SK-N-SH (cell line): ENCODE results near the gene SNCG. TPM values are rescaled to one million over a fixed set of nuclear protein-coding genes. Genes with fewer than 3 reads are reported as not detected.

ENCODE experiments used
- CTCF ChIA-PET: fragments of 300-600, 350-600 bp; formaldehyde crosslinking; extraction: SDS; loops from one replicate; lab custom pipeline; 2021; lab: Yijun Ruan, JAX
- POLR2A ChIA-PET: fragments of 350-600 bp; sonication (Branson Sonifier 250); formaldehyde crosslinking; extraction: SDS; loops from one replicate; lab custom pipeline; 2020; ENCODE audit warnings: antibody characterized with exemption, inconsistent platforms; lab: Yijun Ruan, JAX
- DNase-seq: peaks from one replicate; pipeline ENCODE4 v3.0.0; 2012
- H2AFZ ChIP-seq: fragments of 200-600 bp; sonication (generic); 2 replicates; pipeline ENCODE4 v1.8.1; 2016; ENCODE audit warnings: antibody characterized with exemption, mild to moderate bottlenecking, low read depth
- H3F3A ChIP-seq: fragments of 200-600 bp; sonication (generic); replicated peaks from 2 replicates; pipeline ENCODE3; 2016; ENCODE audit warnings: antibody characterized with exemption, mild to moderate bottlenecking; ENCODE audit not compliant: insufficient read depth
- H3K27ac ChIP-seq, 2 experiments: fragments of 200-500 bp in 1 of 2; fragments of 200-600 bp in 1 of 2; sonication (Bioruptor generic) in 1 of 2; sonication (generic), shearing (Covaris generic) in 1 of 2; 2 replicates each; pipeline versions ENCODE4 v1.5.1 to v1.6.1; 2014 to 2016; ENCODE audit warnings: low read depth in 2 of 2, inconsistent platforms in 1 of 2, low read length in 1 of 2, mild to moderate bottlenecking in 1 of 2, mixed read lengths in 1 of 2
- H3K27me3 ChIP-seq: fragments of 200-600 bp; sonication (generic), shearing (Covaris generic); 2 replicates; pipeline ENCODE4 v1.6.1; 2016; ENCODE audit warnings: mixed run types; ENCODE audit not compliant: insufficient read depth
- H3K36me3 ChIP-seq, 2 experiments: fragments of 200-500 bp in 1 of 2; fragments of 200-600 bp in 1 of 2; sonication (Bioruptor generic) in 1 of 2; sonication (generic) in 1 of 2; replicated peaks in 1 of 2; 2 replicates each; pipeline versions ENCODE3 to v1.5.1; 2014 to 2016; ENCODE audit warnings: low read length in 1 of 2, mild to moderate bottlenecking in 1 of 2; ENCODE audit not compliant: insufficient read depth in 2 of 2, control insufficient read depth in 1 of 2
- H3K4me1 ChIP-seq, 2 experiments: fragments of 200-500 bp in 1 of 2; fragments of 200-600 bp in 1 of 2; sonication (Bioruptor generic) in 1 of 2; sonication (generic), shearing (Covaris generic) in 1 of 2; 2 replicates each; pipeline versions ENCODE4 v1.5.1 to v1.6.1; 2014 to 2016; ENCODE audit warnings: low read depth in 1 of 2, low read length in 1 of 2, mixed run types in 1 of 2; ENCODE audit not compliant: insufficient read depth in 2 of 2, control insufficient read depth in 1 of 2
- H3K4me2 ChIP-seq: fragments of 200-600 bp; sonication (generic), shearing (Covaris generic); 2 replicates; pipeline ENCODE4 v1.6.1; 2017; ENCODE audit warnings: mixed run types
- H3K4me3 ChIP-seq, 2 experiments: fragments of 200-500 bp in 1 of 2; fragments of 200-600 bp in 1 of 2; sonication (Bioruptor generic) in 1 of 2; sonication (generic), shearing (Covaris generic) in 1 of 2; 2 replicates each; pipeline versions ENCODE4 v1.5.1 to v1.8.1; 2014 to 2016; ENCODE audit warnings: low read depth in 2 of 2, inconsistent platforms in 1 of 2, low read length in 1 of 2, mild to moderate bottlenecking in 1 of 2, mixed read lengths in 1 of 2, moderate library complexity in 1 of 2
- H3K79me2 ChIP-seq: fragments of 200-600 bp; sonication (generic); 2 replicates; pipeline ENCODE4 v1.8.1; 2017; ENCODE audit warnings: mild to moderate bottlenecking; ENCODE audit not compliant: insufficient read depth
- H3K9ac ChIP-seq: fragments of 200-600 bp; sonication (generic); 2 replicates; pipeline ENCODE4 v1.6.1; 2017; ENCODE audit warnings: mixed run types
- H3K9me2 ChIP-seq: fragments of 200-600 bp; sonication (generic); 2 replicates; pipeline ENCODE4 v1.6.1; 2017; ENCODE audit warnings: mixed run types
- H3K9me3 ChIP-seq: fragments of 200-600 bp; sonication (generic); 2 replicates; pipeline ENCODE4 v1.6.1; 2017; ENCODE audit warnings: mixed run types, mild to moderate bottlenecking, moderate library complexity
- H4K20me1 ChIP-seq: fragments of 200-600 bp; sonication (generic); 2 replicates; pipeline ENCODE4 v1.6.1; 2017; ENCODE audit warnings: mild to moderate bottlenecking, mixed run types; ENCODE audit not compliant: insufficient read depth
- CHD2 ChIP-seq: fragments of 150-350 bp; IDR thresholded peaks from 2 replicates; pipeline ENCODE4 v1.6.1; 2018; ENCODE audit warnings: low read length; ENCODE audit not compliant: partially characterized antibody
- ELF1 ChIP-seq: IDR thresholded peaks from 2 replicates; pipeline ENCODE4 v1.4.0; 2012
- FOXM1 ChIP-seq: IDR thresholded peaks from 2 replicates; pipeline ENCODE4 v1.4.0; 2012; ENCODE audit warnings: low read depth, mild to moderate bottlenecking
- GATA2 ChIP-seq: sonication (generic); formaldehyde crosslinking; IDR thresholded peaks from 2 replicates; pipeline ENCODE4 v1.5.0; 2020; ENCODE audit warnings: mild to moderate bottlenecking, missing genetic modification reagents
- JUND ChIP-seq: IDR thresholded peaks from 2 replicates; pipeline ENCODE4 v1.4.0; 2012
- MEF2A ChIP-seq: IDR thresholded peaks from 2 replicates; pipeline ENCODE4 v1.4.0; 2012; ENCODE audit warnings: low read depth, borderline replicate concordance
- NFIC ChIP-seq: IDR thresholded peaks from 2 replicates; pipeline ENCODE4 v1.4.0; 2012; ENCODE audit warnings: borderline replicate concordance
- POLR2AphosphoS5 ChIP-seq: IDR thresholded peaks from 2 replicates; pipeline ENCODE4 v1.6.1; 2012; ENCODE audit warnings: low read depth, low read length
- RCOR1 ChIP-seq: fragments of 150-350 bp; IDR thresholded peaks from 2 replicates; pipeline ENCODE4 v1.6.1; 2017; ENCODE audit warnings: antibody characterized with exemption, low read length
- RFX5 ChIP-seq: IDR thresholded peaks from 2 replicates; pipeline ENCODE4 v1.6.1; 2012; ENCODE audit warnings: mild to moderate bottlenecking, improper control_type of control experiment, low read length
- RXRA ChIP-seq: IDR thresholded peaks from 2 replicates; pipeline ENCODE4 v1.4.0; 2012; ENCODE audit warnings: low read depth, mild to moderate bottlenecking, borderline replicate concordance
- TAF1 ChIP-seq: IDR thresholded peaks from 2 replicates; pipeline ENCODE4 v1.6.1; 2012; ENCODE audit warnings: low read depth, mild to moderate bottlenecking, low read length, moderate library complexity, borderline replicate concordance
- TEAD4 ChIP-seq: IDR thresholded peaks from 2 replicates; pipeline ENCODE4 v1.4.0; 2012; ENCODE audit warnings: mild to moderate bottlenecking, borderline replicate concordance; ENCODE audit not compliant: insufficient read depth
- YY1 ChIP-seq: IDR thresholded peaks from 2 replicates; pipeline ENCODE4 v1.4.0; 2012; ENCODE audit warnings: low read depth, mild to moderate bottlenecking
- WGBS: methylation state at CpG from one replicate; pipeline ENCODE4 v1.1.6; 2017; ENCODE audit warnings: low lambda C conversion rate; 5-methylcytosine and 5-hydroxymethylcytosine counted together
- polyA plus RNA-seq, 3 experiments: library from polyadenylated mRNA; depleted of rRNA; stranded (reverse); fragments of >200 nt; gene quantifications; 2 replicates each; pipeline ENCODE4 v1.2.3, GENCODE V29; 2012
- TF ChIP-seq, protein P1 (sequence below): IDR thresholded peaks from 2 replicates; pipeline ENCODE4 v1.4.0; 2012; ENCODE audit warnings: low read depth, borderline replicate concordance
- TF ChIP-seq, protein P2 (sequence below): fragments of 200-600 bp; sonication (generic); IDR thresholded peaks from 2 replicates; pipeline ENCODE4 v1.6.1; 2017; ENCODE audit warnings: antibody characterized with exemption, mild to moderate bottlenecking, moderate library complexity
- TF ChIP-seq, protein P3 (sequence below): IDR thresholded peaks from 2 replicates; pipeline ENCODE4; 2012
- TF ChIP-seq, protein P4 (sequence below): IDR thresholded peaks from 2 replicates; pipeline ENCODE4 v1.4.0; 2012; ENCODE audit warnings: low read depth
- TF ChIP-seq, protein P5 (sequence below): fragments of 150-350 bp; IDR thresholded peaks from 2 replicates; pipeline ENCODE4 v1.6.1; 2016; ENCODE audit warnings: mild to moderate bottlenecking, low read depth, low read length

SNCG gene
- polyA plus RNA-seq, 1 of the 3 experiments (the other 2 are of a cell fraction) = 4.3 TPM

DNA sequence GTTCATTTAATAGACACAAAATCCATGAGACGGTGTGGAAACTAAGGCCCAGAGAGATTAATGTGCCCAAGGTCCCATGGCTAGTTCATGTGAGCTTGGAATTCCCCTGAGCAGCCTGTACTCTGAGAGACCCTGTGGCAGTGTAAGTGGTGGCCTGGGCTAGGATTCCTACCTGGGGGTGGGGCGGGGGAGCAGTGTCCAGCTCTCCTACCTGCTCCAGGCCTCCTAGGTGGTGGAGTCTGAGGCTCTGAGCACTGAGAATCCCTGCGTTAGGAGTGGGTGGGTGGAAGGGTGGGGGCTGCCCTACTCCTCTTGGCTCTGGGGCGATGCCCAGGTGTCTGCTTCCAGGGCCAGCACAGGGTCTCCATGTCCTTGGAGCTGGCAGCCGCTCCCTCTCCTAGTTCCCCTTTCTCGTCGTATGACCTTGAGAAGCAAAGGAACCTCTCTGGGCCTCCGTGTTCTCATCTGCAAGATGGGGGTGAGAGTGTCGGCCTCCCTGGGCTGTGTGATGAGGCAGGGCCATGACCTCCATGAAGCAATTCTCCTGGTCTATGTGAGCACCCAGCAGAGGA is 2.5 kb downstream of the SNCG start:
- CTCF ChIA-PET = interaction anchor here (1.0 to 2.0 kb wide), 7 partner anchors 9 to 29 kb away, joined by 3 to 6 read pairs (median 4); no protein-coding TSS in a partner anchor
- Histone ChIP-seq H3K36me3 (no peaks in the 10 kb centered on the region), H4K20me1 (no peaks in the 10 kb centered on the region), H3K4me3 (no peak overlapping the region), H3K27ac (no peak overlapping the region), H2AFZ (no peak overlapping the region), H3K79me2 (no peaks in the 10 kb centered on the region), H3K4me1 (peaks cover 2 to 11% of the 10 kb centered on the region in 2 experiments; a peak in 2 of 4 replicates), H3K27me3 (no peaks in the 10 kb centered on the region), H3F3A (no peaks in the 10 kb centered on the region), H3K9me3 (no peaks in the 10 kb centered on the region), H3K9me2 (no peaks in the 10 kb centered on the region), H3K4me2 (no peak overlapping the region), H3K9ac (no peak overlapping the region)
- no peak for DNase-seq
- TF ChIP-seq FOXM1 = no peak
- POLR2A ChIA-PET = interaction anchor here (0.6 kb wide), 1 partner anchor 190 kb away, joined by 3 read pairs; no protein-coding TSS in a partner anchor
- 81% methylated on average over 7 of the region's 9 CpGs for WGBS

DNA sequence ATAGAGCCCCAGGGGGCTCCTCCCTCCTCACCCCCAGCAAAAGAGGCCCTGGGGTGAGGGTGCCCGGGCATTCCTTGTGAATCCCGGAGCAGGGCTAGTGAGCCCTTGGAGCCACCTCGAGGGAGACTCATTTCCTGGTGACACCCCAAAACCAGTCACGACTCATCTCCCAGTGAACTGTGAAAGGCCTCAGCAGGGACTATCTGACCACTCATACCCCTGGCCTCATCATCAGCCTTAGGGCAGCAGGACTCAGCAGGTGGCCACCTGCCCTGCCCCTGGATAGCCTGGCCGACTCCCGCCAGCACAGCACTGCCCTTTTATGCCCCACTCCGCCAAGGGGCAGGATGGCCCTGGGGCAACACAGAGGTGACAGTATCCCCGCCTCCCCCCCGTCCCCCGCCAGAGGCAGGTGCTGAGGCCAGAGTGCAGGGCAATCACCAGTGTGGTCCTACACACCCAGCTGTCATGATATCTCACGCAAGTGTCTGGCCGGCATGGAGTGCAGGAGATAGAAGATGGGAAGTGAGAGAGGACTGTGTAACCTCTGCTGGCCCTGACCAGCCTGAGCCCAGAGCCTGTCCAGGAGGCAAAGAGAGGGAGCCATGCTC is 3.2 kb downstream of the SNCG start:
- H3K27ac ChIP-seq = no peak overlapping the region
- H3K79me2 ChIP-seq = no peaks in the 10 kb centered on the region
- no peak overlapping the region for H2AFZ ChIP-seq
- H3K27me3 ChIP-seq = no peaks in the 10 kb centered on the region
- TF ChIP-seq TEAD4 (no peak), ELF1 (no peak), RFX5 (no peak), CHD2 (no peak), RCOR1 (no peak), NFIC (no peak), MEF2A (no peak), GATA2 (CRISPR knock-in tag) (no peak), TAF1 (no peak), YY1 (no peak), JUND (no peak), POLR2AphosphoS5 (no peak), RXRA (no peak)
- TF ChIP-seq, protein P1, sequence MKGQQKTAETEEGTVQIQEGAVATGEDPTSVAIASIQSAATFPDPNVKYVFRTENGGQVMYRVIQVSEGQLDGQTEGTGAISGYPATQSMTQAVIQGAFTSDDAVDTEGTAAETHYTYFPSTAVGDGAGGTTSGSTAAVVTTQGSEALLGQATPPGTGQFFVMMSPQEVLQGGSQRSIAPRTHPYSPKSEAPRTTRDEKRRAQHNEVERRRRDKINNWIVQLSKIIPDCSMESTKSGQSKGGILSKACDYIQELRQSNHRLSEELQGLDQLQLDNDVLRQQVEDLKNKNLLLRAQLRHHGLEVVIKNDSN = no peak
- TF ChIP-seq, protein P2, sequence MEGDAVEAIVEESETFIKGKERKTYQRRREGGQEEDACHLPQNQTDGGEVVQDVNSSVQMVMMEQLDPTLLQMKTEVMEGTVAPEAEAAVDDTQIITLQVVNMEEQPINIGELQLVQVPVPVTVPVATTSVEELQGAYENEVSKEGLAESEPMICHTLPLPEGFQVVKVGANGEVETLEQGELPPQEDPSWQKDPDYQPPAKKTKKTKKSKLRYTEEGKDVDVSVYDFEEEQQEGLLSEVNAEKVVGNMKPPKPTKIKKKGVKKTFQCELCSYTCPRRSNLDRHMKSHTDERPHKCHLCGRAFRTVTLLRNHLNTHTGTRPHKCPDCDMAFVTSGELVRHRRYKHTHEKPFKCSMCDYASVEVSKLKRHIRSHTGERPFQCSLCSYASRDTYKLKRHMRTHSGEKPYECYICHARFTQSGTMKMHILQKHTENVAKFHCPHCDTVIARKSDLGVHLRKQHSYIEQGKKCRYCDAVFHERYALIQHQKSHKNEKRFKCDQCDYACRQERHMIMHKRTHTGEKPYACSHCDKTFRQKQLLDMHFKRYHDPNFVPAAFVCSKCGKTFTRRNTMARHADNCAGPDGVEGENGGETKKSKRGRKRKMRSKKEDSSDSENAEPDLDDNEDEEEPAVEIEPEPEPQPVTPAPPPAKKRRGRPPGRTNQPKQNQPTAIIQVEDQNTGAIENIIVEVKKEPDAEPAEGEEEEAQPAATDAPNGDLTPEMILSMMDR = no peak
- TF ChIP-seq, protein P3, sequence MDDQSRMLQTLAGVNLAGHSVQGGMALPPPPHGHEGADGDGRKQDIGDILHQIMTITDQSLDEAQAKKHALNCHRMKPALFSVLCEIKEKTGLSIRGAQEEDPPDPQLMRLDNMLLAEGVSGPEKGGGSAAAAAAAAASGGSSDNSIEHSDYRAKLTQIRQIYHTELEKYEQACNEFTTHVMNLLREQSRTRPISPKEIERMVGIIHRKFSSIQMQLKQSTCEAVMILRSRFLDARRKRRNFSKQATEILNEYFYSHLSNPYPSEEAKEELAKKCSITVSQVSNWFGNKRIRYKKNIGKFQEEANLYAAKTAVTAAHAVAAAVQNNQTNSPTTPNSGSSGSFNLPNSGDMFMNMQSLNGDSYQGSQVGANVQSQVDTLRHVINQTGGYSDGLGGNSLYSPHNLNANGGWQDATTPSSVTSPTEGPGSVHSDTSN = no peak
- TF ChIP-seq, protein P4, sequence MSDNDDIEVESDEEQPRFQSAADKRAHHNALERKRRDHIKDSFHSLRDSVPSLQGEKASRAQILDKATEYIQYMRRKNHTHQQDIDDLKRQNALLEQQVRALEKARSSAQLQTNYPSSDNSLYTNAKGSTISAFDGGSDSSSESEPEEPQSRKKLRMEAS = no peak
- TF ChIP-seq, protein P5, sequence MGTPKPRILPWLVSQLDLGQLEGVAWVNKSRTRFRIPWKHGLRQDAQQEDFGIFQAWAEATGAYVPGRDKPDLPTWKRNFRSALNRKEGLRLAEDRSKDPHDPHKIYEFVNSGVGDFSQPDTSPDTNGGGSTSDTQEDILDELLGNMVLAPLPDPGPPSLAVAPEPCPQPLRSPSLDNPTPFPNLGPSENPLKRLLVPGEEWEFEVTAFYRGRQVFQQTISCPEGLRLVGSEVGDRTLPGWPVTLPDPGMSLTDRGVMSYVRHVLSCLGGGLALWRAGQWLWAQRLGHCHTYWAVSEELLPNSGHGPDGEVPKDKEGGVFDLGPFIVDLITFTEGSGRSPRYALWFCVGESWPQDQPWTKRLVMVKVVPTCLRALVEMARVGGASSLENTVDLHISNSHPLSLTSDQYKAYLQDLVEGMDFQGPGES = no peak
- no peak overlapping the region for H3K9ac ChIP-seq
- H3K9me3 ChIP-seq = no peaks in the 10 kb centered on the region
- WGBS = 97% methylated on average over 5 of the region's 12 CpGs
- no peaks in the 10 kb centered on the region for H3F3A ChIP-seq
- ChIA-PET POLR2A (interaction anchor here (0.6 kb wide), 1 partner anchor 191 kb away, joined by 3 read pairs; no protein-coding TSS in a partner anchor), CTCF (interaction anchor here (1.4 to 1.7 kb wide), 3 partner anchors 15 to 23 kb away, joined by 4 to 5 read pairs (median 5); no protein-coding TSS in a partner anchor)
- no peaks in the 10 kb centered on the region for H3K9me2 ChIP-seq
- no peak overlapping the region for H3K4me2 ChIP-seq
- H3K36me3 ChIP-seq = no peaks in the 10 kb centered on the region
- DNase-seq = no peak
- no peak overlapping the region for H3K4me3 ChIP-seq
- no peaks in the 10 kb centered on the region for H4K20me1 ChIP-seq
- H3K4me1 ChIP-seq = peaks cover 5 to 11% of the 10 kb centered on the region in 2 experiments; a peak in 2 of 4 replicates
